Tibial nerve (tissue), 3 donors: ENCODE results near the gene IDH3G.

Experiments used
- POLR2A ChIP-seq, 2 donors: fragments of 450-650 bp; IDR thresholded peaks; one replicate each; pipeline ENCODE4 v1.6.1; 2017; ENCODE audit warnings: antibody characterized with exemption in 2 of 2, mild to moderate bottlenecking in 2 of 2, moderate library complexity in 2 of 2
- TF ChIP-seq, protein P1 (sequence below), 5 experiments: fragments of 200-600 bp in 3 of 5; fragments of 450-650 bp in 2 of 5; sonication (generic) in 3 of 5; IDR thresholded peaks; one replicate each; pipeline ENCODE4 v1.5.1; 2016 to 2019; ENCODE audit warnings: antibody characterized with exemption in 5 of 5, mild to moderate bottlenecking in 3 of 5, moderate library complexity in 2 of 5

DNA sequence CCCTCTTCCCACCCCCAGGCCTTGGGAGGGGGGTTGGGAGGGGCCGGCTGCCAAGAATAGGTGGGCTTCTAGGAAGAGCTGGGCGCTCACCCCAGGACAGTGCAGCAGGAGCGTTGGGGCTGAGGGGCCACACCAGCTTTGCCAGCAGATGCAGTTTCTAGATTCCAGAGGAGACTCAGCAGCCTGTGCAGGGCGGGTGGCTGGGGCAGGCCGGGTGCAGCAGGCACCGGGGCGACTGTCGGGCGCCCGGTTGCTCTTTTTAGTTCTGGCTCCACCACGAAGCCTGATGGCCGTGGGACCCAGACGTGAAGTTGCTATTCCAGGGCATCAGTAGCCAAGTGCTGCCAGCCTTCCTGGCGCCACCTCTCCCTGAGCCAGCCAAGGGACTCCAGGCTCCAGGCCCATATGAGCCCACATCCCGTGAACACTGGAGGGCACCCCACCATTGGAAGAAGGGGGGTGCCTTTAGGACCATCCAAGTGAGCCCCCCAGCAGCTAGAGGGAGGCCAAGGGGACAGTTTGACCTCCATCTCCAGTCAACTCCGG is 6.1 kb upstream of the IDH3G start:
- TF ChIP-seq, protein P1, sequence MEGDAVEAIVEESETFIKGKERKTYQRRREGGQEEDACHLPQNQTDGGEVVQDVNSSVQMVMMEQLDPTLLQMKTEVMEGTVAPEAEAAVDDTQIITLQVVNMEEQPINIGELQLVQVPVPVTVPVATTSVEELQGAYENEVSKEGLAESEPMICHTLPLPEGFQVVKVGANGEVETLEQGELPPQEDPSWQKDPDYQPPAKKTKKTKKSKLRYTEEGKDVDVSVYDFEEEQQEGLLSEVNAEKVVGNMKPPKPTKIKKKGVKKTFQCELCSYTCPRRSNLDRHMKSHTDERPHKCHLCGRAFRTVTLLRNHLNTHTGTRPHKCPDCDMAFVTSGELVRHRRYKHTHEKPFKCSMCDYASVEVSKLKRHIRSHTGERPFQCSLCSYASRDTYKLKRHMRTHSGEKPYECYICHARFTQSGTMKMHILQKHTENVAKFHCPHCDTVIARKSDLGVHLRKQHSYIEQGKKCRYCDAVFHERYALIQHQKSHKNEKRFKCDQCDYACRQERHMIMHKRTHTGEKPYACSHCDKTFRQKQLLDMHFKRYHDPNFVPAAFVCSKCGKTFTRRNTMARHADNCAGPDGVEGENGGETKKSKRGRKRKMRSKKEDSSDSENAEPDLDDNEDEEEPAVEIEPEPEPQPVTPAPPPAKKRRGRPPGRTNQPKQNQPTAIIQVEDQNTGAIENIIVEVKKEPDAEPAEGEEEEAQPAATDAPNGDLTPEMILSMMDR (IDR thresholded peaks at IDR 0.05) = no peak
- no peak for TF ChIP-seq POLR2A (IDR thresholded peaks at IDR 0.05)
